LNCAP (cell line): ENCODE measurements around the gene PPP1R3A.

Experiments
- CTCF ChIP-seq: fragments of 450-650 bp; IDR thresholded peaks from 2 replicates; pipeline ENCODE4 v1.5.1; 2017; ENCODE audit warnings: mild to moderate bottlenecking

Gene PPP1R3A

GRCh38 chr7:113936535-113936934 is 17.7 kb upstream of the PPP1R3A start:
- no peak for TF ChIP-seq CTCF

GRCh38 chr7:113928112-113928511 is 9.3 kb upstream of the PPP1R3A start:
- no peak for TF ChIP-seq CTCF

- no peak for TF ChIP-seq CTCF
Observed at GRCh38 chr7:113922049-113922448, 3.2 kb upstream of the PPP1R3A start.

- no peak for TF ChIP-seq CTCF
Observed at GRCh38 chr7:113921363-113921762, 2.6 kb upstream of the PPP1R3A start.

GRCh38 chr7:113917840-113918239 is 969 bp downstream of the PPP1R3A start:
- no peak for TF ChIP-seq CTCF

- TF ChIP-seq CTCF, result no peak
Observed at GRCh38 chr7:113915956-113916355, 2.9 kb downstream of the PPP1R3A start.

GRCh38 chr7:113912876-113913275 is 5.9 kb downstream of the PPP1R3A start:
- TF ChIP-seq CTCF, result no peak

- no peak for TF ChIP-seq CTCF
Observed at GRCh38 chr7:113907617-113908016, 11.2 kb downstream of the PPP1R3A start.
